GM20000 (cell line): ENCODE results near the gene PAM.

Experiments used
- DNase-seq: peaks from one replicate; pipeline ENCODE4 v3.0.0; 2012; ENCODE audit warnings: low spot score
- TF ChIP-seq, protein P1 (sequence below): IDR thresholded peaks from 2 replicates; pipeline ENCODE4 v1.5.1; 2012; ENCODE audit warnings: mild to moderate bottlenecking, control low read depth; ENCODE audit errors: extremely low read depth, missing control alignments

Gene PAM

DNA sequence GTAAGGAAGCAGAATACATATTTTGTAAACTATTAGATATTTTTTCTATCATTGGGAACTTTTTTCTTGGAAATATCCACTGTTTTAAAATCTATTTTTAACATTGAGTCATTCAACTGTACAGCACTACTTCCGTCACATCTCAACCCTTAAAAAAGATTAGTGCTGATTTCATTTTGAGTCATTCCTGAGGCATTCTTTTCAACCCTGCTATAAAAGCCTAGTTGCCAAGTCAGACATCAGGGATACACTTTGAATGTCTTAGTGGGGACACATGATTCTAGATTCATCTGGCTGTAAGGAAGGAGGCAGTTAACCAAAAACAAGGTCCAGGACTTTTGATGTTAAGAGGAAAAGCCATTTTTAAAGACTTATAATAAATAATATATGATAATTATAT is 203.9 kb downstream of the PAM start:
- no peak for DNase-seq
- TF ChIP-seq, protein P1, sequence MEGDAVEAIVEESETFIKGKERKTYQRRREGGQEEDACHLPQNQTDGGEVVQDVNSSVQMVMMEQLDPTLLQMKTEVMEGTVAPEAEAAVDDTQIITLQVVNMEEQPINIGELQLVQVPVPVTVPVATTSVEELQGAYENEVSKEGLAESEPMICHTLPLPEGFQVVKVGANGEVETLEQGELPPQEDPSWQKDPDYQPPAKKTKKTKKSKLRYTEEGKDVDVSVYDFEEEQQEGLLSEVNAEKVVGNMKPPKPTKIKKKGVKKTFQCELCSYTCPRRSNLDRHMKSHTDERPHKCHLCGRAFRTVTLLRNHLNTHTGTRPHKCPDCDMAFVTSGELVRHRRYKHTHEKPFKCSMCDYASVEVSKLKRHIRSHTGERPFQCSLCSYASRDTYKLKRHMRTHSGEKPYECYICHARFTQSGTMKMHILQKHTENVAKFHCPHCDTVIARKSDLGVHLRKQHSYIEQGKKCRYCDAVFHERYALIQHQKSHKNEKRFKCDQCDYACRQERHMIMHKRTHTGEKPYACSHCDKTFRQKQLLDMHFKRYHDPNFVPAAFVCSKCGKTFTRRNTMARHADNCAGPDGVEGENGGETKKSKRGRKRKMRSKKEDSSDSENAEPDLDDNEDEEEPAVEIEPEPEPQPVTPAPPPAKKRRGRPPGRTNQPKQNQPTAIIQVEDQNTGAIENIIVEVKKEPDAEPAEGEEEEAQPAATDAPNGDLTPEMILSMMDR, result no peak

DNA sequence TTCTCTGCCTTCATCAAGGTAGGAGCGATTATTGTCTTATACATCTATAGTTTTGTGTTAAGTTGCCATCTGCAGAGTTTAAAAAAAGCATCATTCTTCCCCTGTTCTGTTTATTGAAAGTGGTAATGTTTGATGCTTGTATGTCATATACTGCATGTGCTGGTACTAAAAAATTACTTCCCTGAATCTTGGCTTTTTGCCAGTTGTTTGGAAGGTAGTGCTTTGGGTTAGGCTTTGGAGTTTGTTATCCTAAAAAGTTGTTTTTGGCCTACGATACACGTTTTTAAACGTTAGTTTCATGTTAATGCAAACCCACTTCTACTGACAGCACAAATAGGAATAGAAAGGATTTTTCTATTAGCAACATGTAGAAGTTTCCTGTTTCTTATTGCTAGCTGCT is 206.6 kb downstream of the PAM start:
- DNase-seq, result no peak
- TF ChIP-seq, protein P1, result no peak

DNA sequence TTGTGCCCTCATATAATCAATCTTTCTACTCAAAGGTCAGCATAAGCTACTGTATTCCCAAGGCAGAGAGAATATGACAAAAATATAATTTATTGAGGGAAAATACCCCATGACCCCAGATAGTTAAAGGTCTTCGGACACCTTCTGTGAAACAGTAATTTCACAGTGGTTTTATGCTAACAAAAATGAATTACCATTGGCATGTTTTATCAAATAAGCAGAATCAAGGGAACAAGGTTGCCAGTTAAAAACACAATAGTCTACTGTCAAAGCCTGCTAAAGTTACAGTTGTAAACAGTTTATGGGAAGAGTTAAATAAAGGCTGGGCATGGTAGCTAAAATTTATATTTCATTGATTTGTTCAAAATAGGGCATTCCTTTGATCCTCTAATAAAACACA is 210.5 kb downstream of the PAM start:
- TF ChIP-seq, protein P1, result no peak
- DNase-seq, result no peak

DNA sequence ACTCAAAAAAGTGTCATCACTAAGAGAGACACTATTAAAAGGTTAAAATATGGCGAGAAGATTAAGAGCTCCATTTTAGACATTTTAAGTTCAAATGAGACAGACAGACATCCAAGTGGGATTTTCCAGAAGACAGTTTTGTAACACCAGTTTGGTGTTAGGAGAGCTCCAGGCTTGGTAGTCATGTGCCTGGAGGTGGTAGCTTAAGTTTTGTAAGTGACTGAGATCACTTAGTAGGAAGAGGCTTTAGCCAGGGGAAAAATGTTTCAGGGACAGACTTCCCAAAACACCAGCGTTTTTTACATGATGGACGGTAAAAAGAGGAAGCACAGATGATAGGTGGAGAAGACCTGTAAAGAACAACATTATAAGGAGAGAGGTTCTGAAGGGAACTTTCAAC is 214.5 kb downstream of the PAM start:
- TF ChIP-seq, protein P1, result no peak
- no peak for DNase-seq

DNA sequence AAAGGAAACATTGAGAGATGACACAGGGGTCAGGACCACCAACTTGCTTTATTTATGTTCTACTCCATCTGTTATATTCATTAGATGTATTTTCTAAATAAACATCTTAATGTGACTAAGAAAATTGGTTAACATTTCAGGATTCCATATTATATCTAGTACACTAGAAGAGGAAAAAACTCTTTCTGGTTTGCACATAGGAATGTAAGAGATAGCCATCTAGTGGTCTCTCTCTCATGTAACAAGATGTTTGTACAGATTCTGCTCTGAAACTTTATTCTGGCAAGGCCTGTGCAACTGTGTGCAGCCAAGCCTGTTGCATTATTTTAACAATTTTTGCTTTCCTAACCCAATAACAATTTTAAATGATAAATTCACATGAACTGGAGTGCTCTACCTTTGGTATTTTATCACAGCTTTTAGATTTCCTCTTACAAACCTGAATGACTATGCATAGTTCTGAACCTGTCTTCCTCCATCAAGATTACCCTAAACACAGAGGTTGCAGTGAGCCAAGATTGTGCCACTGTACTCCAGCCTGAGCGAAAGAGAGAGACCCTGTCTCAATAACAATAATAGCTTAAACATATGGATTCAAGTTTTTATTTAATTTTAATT is 216.7 kb downstream of the PAM start:
- TF ChIP-seq, protein P1, result no peak
- DNase-seq, result peak; percentile 7

DNA sequence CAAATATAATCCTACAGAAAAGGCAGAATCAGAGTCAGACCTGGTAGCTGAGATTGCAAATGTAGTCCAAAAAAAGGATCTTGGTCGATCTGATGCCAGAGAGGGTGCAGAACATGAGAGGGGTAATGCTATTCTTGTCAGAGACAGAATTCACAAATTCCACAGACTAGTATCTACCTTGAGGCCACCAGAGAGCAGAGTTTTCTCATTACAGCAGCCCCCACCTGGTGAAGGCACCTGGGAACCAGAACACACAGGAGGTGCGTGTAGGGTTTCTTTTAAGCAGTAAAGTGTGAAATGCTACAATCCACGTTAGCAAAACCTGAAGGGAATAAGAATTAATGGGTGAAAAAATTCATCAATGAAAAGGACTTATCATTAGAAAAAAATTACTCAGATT is 219.1 kb downstream of the PAM start:
- DNase-seq, result no peak

DNA sequence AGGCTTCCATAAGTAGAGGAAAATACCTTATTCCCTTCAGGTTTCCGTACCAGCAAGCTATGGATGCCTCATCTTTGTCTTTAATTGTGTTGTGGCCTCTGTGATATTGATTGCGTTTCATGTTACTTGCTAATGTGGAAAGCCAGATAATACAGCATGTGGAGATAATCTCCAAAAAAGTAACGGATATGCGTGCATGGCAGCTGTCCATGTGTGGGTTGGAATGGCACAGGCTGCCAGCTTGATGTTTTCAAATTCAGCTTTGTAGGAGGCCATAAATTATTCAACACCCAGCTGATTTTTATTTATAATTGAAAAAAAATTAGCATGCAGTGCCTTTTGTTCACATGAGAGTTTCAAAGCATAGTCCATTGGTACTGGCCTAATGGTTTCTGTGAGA is 219.9 kb downstream of the PAM start:
- TF ChIP-seq, protein P1, result no peak
- no peak for DNase-seq

More for the DNA sequence above, 219.1 kb downstream of the PAM start:
- TF ChIP-seq, protein P1, result no peak
